MM.1S (cell line): Measurements from ENCODE around the gene ANKRD26.

Experiments used
- DNase-seq: peaks from one replicate; pipeline ENCODE4 v3.0.0-alpha.2; 2015
- H2AFZ ChIP-seq: fragments of 300-600 bp; sonication (generic); 2 replicates; pipeline ENCODE4 v1.6.0; 2016; ENCODE audit warnings: antibody characterized with exemption, low read length
- H3F3A ChIP-seq: fragments of 300-600 bp; sonication (generic); 2 replicates; pipeline ENCODE4 v1.6.1; 2016; ENCODE audit warnings: mild to moderate bottlenecking, antibody characterized with exemption, low read length, moderate library complexity, mixed read lengths; ENCODE audit not compliant: insufficient read depth
- H3K27ac ChIP-seq: fragments of 300-600 bp; sonication (generic); 2 replicates; pipeline ENCODE4 v1.5.1; 2016; ENCODE audit warnings: mild to moderate bottlenecking, low read length
- H3K27me3 ChIP-seq: fragments of 300-600 bp; sonication (generic); replicated peaks from 2 replicates; pipeline ENCODE4 v1.6.0; 2016; ENCODE audit warnings: low read length; ENCODE audit not compliant: insufficient read depth
- H3K36me3 ChIP-seq: fragments of 300-600 bp; sonication (generic); replicated peaks from 2 replicates; pipeline ENCODE4 v1.6.1; 2016; ENCODE audit warnings: mild to moderate bottlenecking, low read length, mixed read lengths; ENCODE audit not compliant: insufficient read depth
- H3K4me1 ChIP-seq: fragments of 300-600 bp; sonication (generic); 2 replicates; pipeline ENCODE4 v1.6.1; 2016; ENCODE audit warnings: low read length, mixed read lengths
- H3K4me2 ChIP-seq: fragments of 300-600 bp; sonication (generic); 2 replicates; pipeline ENCODE4 v1.6.0; 2016; ENCODE audit warnings: low read depth, low read length
- H3K4me3 ChIP-seq: fragments of 300-600 bp; sonication (generic); 2 replicates; pipeline ENCODE4 v1.5.1; 2016; ENCODE audit warnings: low read length, mixed read lengths
- H3K79me2 ChIP-seq: fragments of 300-600 bp; sonication (generic); 2 replicates; pipeline ENCODE4 v1.6.1; 2016; ENCODE audit warnings: mixed run types, low read length, mixed read lengths
- H3K9ac ChIP-seq: fragments of 300-600 bp; sonication (generic); 2 replicates; pipeline ENCODE4 v1.6.1; 2016; ENCODE audit warnings: low read length, mixed read lengths
- H3K9me2 ChIP-seq: fragments of 300-600 bp; sonication (generic); replicated peaks from 2 replicates; pipeline ENCODE4 v1.6.1; 2016; ENCODE audit warnings: mild to moderate bottlenecking, low read length, mixed read lengths; ENCODE audit not compliant: insufficient read depth
- H3K9me3 ChIP-seq: fragments of 300-600 bp; sonication (generic); replicated peaks from 2 replicates; pipeline ENCODE4 v1.6.1; 2016; ENCODE audit warnings: mild to moderate bottlenecking, low read length, mixed read lengths; ENCODE audit not compliant: insufficient read depth
- H4K20me1 ChIP-seq: fragments of 300-600 bp; sonication (generic); 2 replicates; pipeline ENCODE4 v1.6.1; 2016; ENCODE audit warnings: mild to moderate bottlenecking, low read length, moderate library complexity, mixed read lengths; ENCODE audit not compliant: insufficient read depth
- EZH2 ChIP-seq: fragments of 300-600 bp; sonication (generic); optimal IDR thresholded peaks from 2 replicates; pipeline ENCODE3; 2017; ENCODE audit warnings: low read depth, mild to moderate bottlenecking, antibody characterized with exemption, low read length, mixed read lengths
- EZH2phosphoT487 ChIP-seq: fragments of 300-600 bp; sonication (generic); IDR thresholded peaks from 2 replicates; pipeline ENCODE4 v1.6.1; 2018; ENCODE audit warnings: antibody characterized with exemption, low read length
- TF ChIP-seq, protein P1 (sequence below): fragments of 300-600 bp; sonication (generic); IDR thresholded peaks from 2 replicates; pipeline ENCODE4 v1.5.1; 2016; ENCODE audit warnings: antibody characterized with exemption, low read length, mixed read lengths

The ANKRD26 gene

DNA sequence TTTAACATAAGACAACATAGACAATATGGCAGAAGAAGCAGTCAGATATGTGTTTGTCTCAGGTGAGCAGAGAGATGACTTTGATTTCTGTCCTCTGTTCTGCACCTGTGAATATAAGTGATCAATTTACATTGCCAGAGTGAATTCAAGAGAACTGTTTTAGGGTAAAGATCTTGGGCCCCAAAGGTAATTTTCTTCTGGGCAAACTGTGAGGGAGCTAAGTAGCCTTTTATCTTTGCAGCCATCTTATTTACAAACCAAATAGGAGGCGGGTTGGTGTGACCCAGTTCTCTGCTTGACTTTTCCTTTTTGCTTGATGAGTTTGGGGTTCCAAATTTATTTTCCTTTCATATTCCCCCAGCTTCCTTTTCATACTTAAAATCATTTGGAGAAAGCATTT, 118.2 kb downstream of the ANKRD26 start:
- Histone ChIP-seq H3K36me3 (no peaks in the 10 kb centered on the region), H3K4me1 (no peaks in the 10 kb centered on the region), H3K4me2 (no peak overlapping the region), H3K9ac (no peak overlapping the region), H3K27me3 (no peaks in the 10 kb centered on the region), H4K20me1 (no peaks in the 10 kb centered on the region), H3K9me2 (no peaks in the 10 kb centered on the region), H3K9me3 (no peaks in the 10 kb centered on the region), H3K4me3 (no peak overlapping the region), H3K27ac (no peak overlapping the region), H2AFZ (no peak overlapping the region), H3K79me2 (no peaks in the 10 kb centered on the region), H3F3A (no peaks in the 10 kb centered on the region)
- TF ChIP-seq EZH2phosphoT487 (no peak), EZH2 (no peak)
- TF ChIP-seq, protein P1, sequence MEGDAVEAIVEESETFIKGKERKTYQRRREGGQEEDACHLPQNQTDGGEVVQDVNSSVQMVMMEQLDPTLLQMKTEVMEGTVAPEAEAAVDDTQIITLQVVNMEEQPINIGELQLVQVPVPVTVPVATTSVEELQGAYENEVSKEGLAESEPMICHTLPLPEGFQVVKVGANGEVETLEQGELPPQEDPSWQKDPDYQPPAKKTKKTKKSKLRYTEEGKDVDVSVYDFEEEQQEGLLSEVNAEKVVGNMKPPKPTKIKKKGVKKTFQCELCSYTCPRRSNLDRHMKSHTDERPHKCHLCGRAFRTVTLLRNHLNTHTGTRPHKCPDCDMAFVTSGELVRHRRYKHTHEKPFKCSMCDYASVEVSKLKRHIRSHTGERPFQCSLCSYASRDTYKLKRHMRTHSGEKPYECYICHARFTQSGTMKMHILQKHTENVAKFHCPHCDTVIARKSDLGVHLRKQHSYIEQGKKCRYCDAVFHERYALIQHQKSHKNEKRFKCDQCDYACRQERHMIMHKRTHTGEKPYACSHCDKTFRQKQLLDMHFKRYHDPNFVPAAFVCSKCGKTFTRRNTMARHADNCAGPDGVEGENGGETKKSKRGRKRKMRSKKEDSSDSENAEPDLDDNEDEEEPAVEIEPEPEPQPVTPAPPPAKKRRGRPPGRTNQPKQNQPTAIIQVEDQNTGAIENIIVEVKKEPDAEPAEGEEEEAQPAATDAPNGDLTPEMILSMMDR, result no peak
- DNase-seq, result no peak

DNA sequence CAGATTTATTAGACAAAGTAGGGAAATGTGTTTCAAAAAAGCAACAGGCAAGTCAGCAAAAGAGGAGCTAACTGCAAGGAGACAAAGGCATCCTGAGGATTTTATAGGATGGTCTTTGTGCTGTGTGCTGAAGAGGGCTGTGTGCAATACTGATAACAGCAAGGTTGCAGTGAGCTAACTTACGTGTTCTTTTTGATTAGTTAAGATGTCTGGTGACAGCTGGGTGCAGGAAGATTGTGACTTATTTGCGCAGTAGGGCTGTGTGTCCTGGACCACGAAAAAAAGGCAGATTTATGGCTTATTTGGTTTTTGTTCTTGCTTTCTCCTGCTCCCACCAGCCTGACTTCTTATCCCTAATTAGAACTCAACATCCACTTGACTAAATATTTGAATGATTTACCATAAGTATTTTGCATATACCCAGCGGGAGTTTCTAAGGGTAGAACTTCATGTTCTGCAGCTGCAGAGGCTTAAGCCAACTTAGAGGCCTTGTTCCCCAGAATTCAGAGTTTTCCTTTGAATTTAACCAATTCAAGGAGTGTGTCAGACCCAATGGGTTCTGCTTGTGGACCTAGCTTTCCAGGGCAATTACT, 119.0 kb downstream of the ANKRD26 start:
- TF ChIP-seq, protein P1, result no peak
- TF ChIP-seq EZH2, result no peak
- TF ChIP-seq EZH2phosphoT487, result no peak
- H3K4me3 ChIP-seq, result no peak overlapping the region
- H3K4me2 ChIP-seq, result no peak overlapping the region
- H3K9me3 ChIP-seq, result no peaks in the 10 kb centered on the region
- H3K36me3 ChIP-seq, result no peaks in the 10 kb centered on the region
- H2AFZ ChIP-seq, result no peak overlapping the region
- H3F3A ChIP-seq, result no peaks in the 10 kb centered on the region
- H3K27me3 ChIP-seq, result no peaks in the 10 kb centered on the region
- no peaks in the 10 kb centered on the region for H3K4me1 ChIP-seq
- no peaks in the 10 kb centered on the region for H4K20me1 ChIP-seq
- no peaks in the 10 kb centered on the region for H3K9me2 ChIP-seq
- DNase-seq, result no peak
- H3K79me2 ChIP-seq, result no peaks in the 10 kb centered on the region
- no peak overlapping the region for H3K27ac ChIP-seq
- no peak overlapping the region for H3K9ac ChIP-seq

DNA sequence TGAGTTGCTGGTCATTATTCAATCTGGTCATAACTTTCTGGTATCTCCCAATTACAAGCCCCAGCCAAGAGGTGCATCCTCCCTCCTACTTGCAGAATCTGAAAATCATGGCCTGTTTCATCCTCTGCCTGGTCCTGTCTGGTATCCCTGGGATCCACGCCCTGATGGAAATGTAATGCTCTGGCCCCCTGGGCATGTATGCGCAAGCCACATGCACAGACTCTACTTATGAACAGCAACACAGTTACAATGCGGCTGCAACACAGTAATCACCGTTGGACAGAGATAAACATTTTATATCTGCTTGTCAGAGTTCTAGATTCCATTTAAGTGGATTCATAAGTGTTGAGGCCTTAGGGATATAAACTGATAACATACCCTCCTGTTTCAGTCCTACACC, 121.8 kb downstream of the ANKRD26 start:
- H3K36me3 ChIP-seq, result no peaks in the 10 kb centered on the region
- H3K4me3 ChIP-seq, result no peak overlapping the region
- H3K27me3 ChIP-seq, result no peaks in the 10 kb centered on the region
- no peaks in the 10 kb centered on the region for H3K4me1 ChIP-seq
- H3K9me2 ChIP-seq, result no peaks in the 10 kb centered on the region
- H3F3A ChIP-seq, result no peaks in the 10 kb centered on the region
- no peak overlapping the region for H3K9ac ChIP-seq
- no peaks in the 10 kb centered on the region for H3K79me2 ChIP-seq
- no peaks in the 10 kb centered on the region for H4K20me1 ChIP-seq
- H3K27ac ChIP-seq, result no peak overlapping the region
- H3K9me3 ChIP-seq, result no peaks in the 10 kb centered on the region
- TF ChIP-seq EZH2, result no peak
- TF ChIP-seq, protein P1, result no peak
- H2AFZ ChIP-seq, result no peak overlapping the region
- H3K4me2 ChIP-seq, result no peak overlapping the region
- no peak for DNase-seq
